Panc1 (cell line): ENCODE measurements around the gene PCMT1. TPM values are rescaled to one million over a fixed set of nuclear protein-coding genes. Genes with fewer than 3 reads are reported as not detected.
A peak's percentile ranks its signal among the peaks of the same experiment; 100 is the strongest.

ENCODE experiments used
- ATAC-seq: fragments of 200-7000 bp; cut with Tn5 transposase; 2 replicates; pipeline ENCODE4 v1.9.1; 2020; ENCODE audit warnings: mild to moderate bottlenecking, moderate library complexity
- BruUV-seq: library from RNA; stranded (reverse); fragments of 400-500 nt; replicated peaks from 2 replicates; lab custom pipeline; 2021; lab: Mats Ljungman, UMichigan
- CTCF ChIA-PET: fragments of 300-600 bp; sonication (Branson Sonifier 250); formaldehyde crosslinking; loops from one replicate; lab custom pipeline; 2022; ENCODE audit warnings: antibody characterized with exemption; lab: Charles Lee
- POLR2A ChIA-PET: fragments of 300-600 bp; sonication (Branson Sonifier 250); formaldehyde crosslinking; loops from one replicate; lab custom pipeline; 2022; ENCODE audit warnings: antibody characterized with exemption; lab: Charles Lee
- DNase-seq: peaks from one replicate; pipeline ENCODE4 v3.0.0-alpha.2; 2010; ENCODE audit warnings: low read depth, low spot score
- H3K27ac ChIP-seq: 2 replicates; pipeline ENCODE4 v1.5.1; 2011; ENCODE audit warnings: mild to moderate bottlenecking, low read length, inconsistent platforms
- H3K27me3 ChIP-seq: fragments of 200-500 bp; sonication (Bioruptor generic); 2 replicates; pipeline ENCODE4 v1.6.0; 2014; ENCODE audit warnings: low read length, inconsistent platforms; ENCODE audit not compliant: control insufficient read depth, insufficient read depth
- H3K36me3 ChIP-seq: fragments of 200-500 bp; sonication (Bioruptor generic); 2 replicates; pipeline ENCODE4 v1.5.1; 2014; ENCODE audit warnings: inconsistent platforms, mild to moderate bottlenecking, low read length, moderate library complexity; ENCODE audit not compliant: control insufficient read depth, insufficient read depth
- H3K4me1 ChIP-seq: 2 replicates; pipeline ENCODE4 v1.5.1; 2011; ENCODE audit warnings: inconsistent platforms, mild to moderate bottlenecking, low read length, moderate library complexity; ENCODE audit not compliant: control insufficient read depth, insufficient read depth
- H3K4me3 ChIP-seq, 2 experiments: 2 replicates each; pipeline ENCODE4 v1.5.1; 2011 to 2012; ENCODE audit warnings: low read depth in 2 of 2, low read length in 2 of 2, mild to moderate bottlenecking in 2 of 2, inconsistent platforms in 1 of 2, moderate library complexity in 1 of 2
- H3K9me3 ChIP-seq: fragments of 200-500 bp; sonication (Bioruptor generic); 2 replicates; pipeline ENCODE4 v1.5.1; 2014; ENCODE audit warnings: low read depth, mild to moderate bottlenecking, inconsistent platforms, low read length, moderate library complexity; ENCODE audit not compliant: control insufficient read depth, insufficient read depth
- CTCF ChIP-seq: fragments of 450-650 bp; IDR thresholded peaks from 2 replicates; pipeline ENCODE4 v1.5.1; 2017; ENCODE audit warnings: mild to moderate bottlenecking
- POLR2AphosphoS5 ChIP-seq: IDR thresholded peaks from 2 replicates; pipeline ENCODE4 v1.6.1; 2012; ENCODE audit warnings: mild to moderate bottlenecking, low read depth, low read length, moderate library complexity
- REST ChIP-seq, 2 experiments: IDR thresholded peaks; 2 replicates each; pipeline ENCODE4 v1.6.1; 2011 to 2012; ENCODE audit warnings: low read depth in 2 of 2, control low read depth in 1 of 2, low read length in 1 of 2, mild to moderate bottlenecking in 1 of 2, moderate library complexity in 1 of 2; ENCODE audit not compliant: insufficient read depth in 1 of 2
- SIN3A ChIP-seq: IDR thresholded peaks from 2 replicates; pipeline ENCODE4 v1.6.1; 2012; ENCODE audit warnings: low read depth, mild to moderate bottlenecking, low read length, moderate library complexity, borderline replicate concordance; ENCODE audit not compliant: insufficient read depth
- TCF7L2 ChIP-seq: IDR thresholded peaks from 2 replicates; pipeline ENCODE4 v1.6.1; 2011; ENCODE audit warnings: mild to moderate bottlenecking, low read depth, low read length, inconsistent platforms
- in situ Hi-C: cut with HindIII; loops from 2 replicates; pipeline ENCODE4 v1.10.0; 2016; ENCODE audit warnings: low sequenced_read_pairs, low pct_unique_long_range_greater_than_20kb
- intact Hi-C: fragments of 100-400 bp; cut with micrococcal nuclease; formaldehyde crosslinking; loops from one replicate; pipeline ENCODE4 v1.10.0; 2022; ENCODE audit not compliant: unreplicated experiment
- total RNA-seq: library from RNA; stranded (reverse); gene quantifications from one replicate; pipeline ENCODE4 v1.2.1, GENCODE V29; 2021; ENCODE audit not compliant: unreplicated experiment

Gene PCMT1
- total RNA-seq, 1 experiment from 2014 or later = 118 TPM

- BruUV-seq = no TSS peak
- no peak; the same call in 1 of the 2 replicates for ATAC-seq
- no peak for TF ChIP-seq REST (IDR thresholded peaks at IDR 0.05; ENCODE audit: insufficient read depth in 1 of 2, low read depth in 2 of 2, low read length in 1 of 2)
- no peak for TF ChIP-seq SIN3A
- no peak for TF ChIP-seq POLR2AphosphoS5
- TF ChIP-seq TCF7L2 = no peak
- TF ChIP-seq CTCF = no peak
- no peaks in the 10 kb centered on the region for H3K27me3 ChIP-seq
- ChIA-PET CTCF (interaction anchor here (0.5 to 1.4 kb wide), 2 partner anchors 20 to 428 kb away, joined by 3 read pairs; no protein-coding TSS in a partner anchor), POLR2A (interaction anchor here (0.5 kb wide), 1 partner anchor 183 kb away, joined by 3 read pairs; no protein-coding TSS in a partner anchor)
- H3K4me3 ChIP-seq = peak overlapping the region; percentile 74 to 75
- DNase-seq = no peak
- H3K4me1 ChIP-seq = peaks cover 48% of the 10 kb centered on the region
- in situ Hi-C loops = no loop called here
- H3K9me3 ChIP-seq = no peaks in the 10 kb centered on the region
- intact Hi-C loops = loop anchor here (10.0 kb wide), 1 partner anchor 64 kb away; the partner anchor contains the start of gene RAET1G
- no peaks in the 10 kb centered on the region for H3K36me3 ChIP-seq
- peak overlapping the region; percentile 93 for H3K27ac ChIP-seq
These were observed 110.9 kb downstream of the PCMT1 start for GRCh38 chr6:149860513-149860833.

Other genes starting within 250 kb of the PCMT1 start
- gene PPIL4, start 203.7 kb upstream of the PCMT1 start, total RNA-seq = 19.9 TPM
- gene GINM1, start 183.4 kb upstream of the PCMT1 start, total RNA-seq = 31.7 TPM
- 19.7 TPM for gene KATNA1, start 101.0 kb upstream of the PCMT1 start, total RNA-seq
- gene LATS1, start 31.6 kb upstream of the PCMT1 start, total RNA-seq = 36.0 TPM
- 53.6 TPM for gene NUP43, start 3.2 kb upstream of the PCMT1 start, total RNA-seq
- 151 TPM for gene LRP11, start 114.6 kb downstream of the PCMT1 start, total RNA-seq
- 1.8 TPM for gene RAET1E, start 148.4 kb downstream of the PCMT1 start, total RNA-seq
- gene RAET1G, start 173.4 kb downstream of the PCMT1 start, total RNA-seq = 1.2 TPM
- gene ULBP2, start 192.3 kb downstream of the PCMT1 start, total RNA-seq = 0.69 TPM
- gene ULBP1, start 214.2 kb downstream of the PCMT1 start, total RNA-seq = 3.1 TPM